ENCODE data around the gene RIN2. TPM values are rescaled to one million over a fixed set of nuclear protein-coding genes. Genes with fewer than 3 reads are reported as not detected.

The RIN2 gene
- total and polyA plus RNA-seq, 2 of the 13 experiments (the other 11 are each of a cell fraction or from before 2014, with no cell fraction given): 2.5 to 5.1 TPM

- no peak for TF ChIP-seq ZNF776 (CRISPR knock-in tag; IDR thresholded peaks at IDR 0.05)
- no peak for TF ChIP-seq ZFP36L2 (CRISPR knock-in tag; IDR thresholded peaks at IDR 0.05)
- no peak for TF ChIP-seq RBM22 (optimal IDR thresholded peaks at IDR 0.05; ENCODE audit: low read length)
- TF ChIP-seq, protein P1, sequence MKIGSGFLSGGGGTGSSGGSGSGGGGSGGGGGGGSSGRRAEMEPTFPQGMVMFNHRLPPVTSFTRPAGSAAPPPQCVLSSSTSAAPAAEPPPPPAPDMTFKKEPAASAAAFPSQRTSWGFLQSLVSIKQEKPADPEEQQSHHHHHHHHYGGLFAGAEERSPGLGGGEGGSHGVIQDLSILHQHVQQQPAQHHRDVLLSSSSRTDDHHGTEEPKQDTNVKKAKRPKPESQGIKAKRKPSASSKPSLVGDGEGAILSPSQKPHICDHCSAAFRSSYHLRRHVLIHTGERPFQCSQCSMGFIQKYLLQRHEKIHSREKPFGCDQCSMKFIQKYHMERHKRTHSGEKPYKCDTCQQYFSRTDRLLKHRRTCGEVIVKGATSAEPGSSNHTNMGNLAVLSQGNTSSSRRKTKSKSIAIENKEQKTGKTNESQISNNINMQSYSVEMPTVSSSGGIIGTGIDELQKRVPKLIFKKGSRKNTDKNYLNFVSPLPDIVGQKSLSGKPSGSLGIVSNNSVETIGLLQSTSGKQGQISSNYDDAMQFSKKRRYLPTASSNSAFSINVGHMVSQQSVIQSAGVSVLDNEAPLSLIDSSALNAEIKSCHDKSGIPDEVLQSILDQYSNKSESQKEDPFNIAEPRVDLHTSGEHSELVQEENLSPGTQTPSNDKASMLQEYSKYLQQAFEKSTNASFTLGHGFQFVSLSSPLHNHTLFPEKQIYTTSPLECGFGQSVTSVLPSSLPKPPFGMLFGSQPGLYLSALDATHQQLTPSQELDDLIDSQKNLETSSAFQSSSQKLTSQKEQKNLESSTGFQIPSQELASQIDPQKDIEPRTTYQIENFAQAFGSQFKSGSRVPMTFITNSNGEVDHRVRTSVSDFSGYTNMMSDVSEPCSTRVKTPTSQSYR (CRISPR knock-in tag; IDR thresholded peaks at IDR 0.05; ENCODE audit: borderline replicate concordance): peak; percentile 67; the same call in 1 of the 2 replicates
- TF ChIP-seq, protein P2, sequence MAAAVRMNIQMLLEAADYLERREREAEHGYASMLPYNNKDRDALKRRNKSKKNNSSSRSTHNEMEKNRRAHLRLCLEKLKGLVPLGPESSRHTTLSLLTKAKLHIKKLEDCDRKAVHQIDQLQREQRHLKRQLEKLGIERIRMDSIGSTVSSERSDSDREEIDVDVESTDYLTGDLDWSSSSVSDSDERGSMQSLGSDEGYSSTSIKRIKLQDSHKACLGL (CRISPR knock-in tag; IDR thresholded peaks at IDR 0.05): no peak
- TF ChIP-seq ZNF749 (CRISPR knock-in tag; IDR thresholded peaks at IDR 0.05; ENCODE audit: borderline replicate concordance): 0 out of 2 replicates have a peak, but pooled peaks have one; percentile 69
- 0 out of 2 replicates have a peak, but pooled peaks have one; percentile 14 for TF ChIP-seq GZF1 (CRISPR knock-in tag; IDR thresholded peaks at IDR 0.05)
- no peak for TF ChIP-seq MAFF (IDR thresholded peaks at IDR 0.05; ENCODE audit: low read depth, low read length)
- no peak; the same call in 1 of the 2 replicates for TF ChIP-seq HIVEP1 (CRISPR knock-in tag; IDR thresholded peaks at IDR 0.05)
- no peak for TF ChIP-seq GLMP (CRISPR knock-in tag; IDR thresholded peaks at IDR 0.05; ENCODE audit: borderline replicate concordance)
- TF ChIP-seq PAF1 (CRISPR knock-in tag; IDR thresholded peaks at IDR 0.05): no peak
- TF ChIP-seq MIER3 (CRISPR knock-in tag; IDR thresholded peaks at IDR 0.05; ENCODE audit: borderline replicate concordance): peak; percentile 40; the same call in 1 of the 2 replicates
- TF ChIP-seq, protein P3, sequence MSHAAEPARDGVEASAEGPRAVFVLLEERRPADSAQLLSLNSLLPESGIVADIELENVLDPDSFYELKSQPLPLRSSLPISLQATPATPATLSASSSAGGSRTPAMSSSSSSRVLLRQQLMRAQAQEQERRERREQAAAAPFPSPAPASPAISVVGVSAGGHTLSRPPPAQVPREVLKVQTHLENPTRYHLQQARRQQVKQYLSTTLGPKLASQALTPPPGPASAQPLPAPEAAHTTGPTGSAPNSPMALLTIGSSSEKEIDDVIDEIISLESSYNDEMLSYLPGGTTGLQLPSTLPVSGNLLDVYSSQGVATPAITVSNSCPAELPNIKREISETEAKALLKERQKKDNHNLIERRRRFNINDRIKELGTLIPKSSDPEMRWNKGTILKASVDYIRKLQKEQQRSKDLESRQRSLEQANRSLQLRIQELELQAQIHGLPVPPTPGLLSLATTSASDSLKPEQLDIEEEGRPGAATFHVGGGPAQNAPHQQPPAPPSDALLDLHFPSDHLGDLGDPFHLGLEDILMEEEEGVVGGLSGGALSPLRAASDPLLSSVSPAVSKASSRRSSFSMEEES (CRISPR knock-in tag; IDR thresholded peaks at IDR 0.05): no peak
- 0 out of 2 replicates have a peak, but pooled peaks have one; percentile 59 for TF ChIP-seq MTERF4 (CRISPR knock-in tag; IDR thresholded peaks at IDR 0.05)
- no peak for TF ChIP-seq MXI1 (IDR thresholded peaks at IDR 0.05; ENCODE audit: borderline replicate concordance, low read depth, low read length)
- peak; percentile 37; the same call in 1 of the 2 replicates for TF ChIP-seq RFXAP (CRISPR knock-in tag; IDR thresholded peaks at IDR 0.05; ENCODE audit: borderline replicate concordance)
- TF ChIP-seq IRF2 (CRISPR knock-in tag; IDR thresholded peaks at IDR 0.05): peak; percentile 19; the same call in 1 of the 2 replicates
- no peak for TF ChIP-seq ZC3H13 (CRISPR knock-in tag; IDR thresholded peaks at IDR 0.05)
- TF ChIP-seq, protein P4, sequence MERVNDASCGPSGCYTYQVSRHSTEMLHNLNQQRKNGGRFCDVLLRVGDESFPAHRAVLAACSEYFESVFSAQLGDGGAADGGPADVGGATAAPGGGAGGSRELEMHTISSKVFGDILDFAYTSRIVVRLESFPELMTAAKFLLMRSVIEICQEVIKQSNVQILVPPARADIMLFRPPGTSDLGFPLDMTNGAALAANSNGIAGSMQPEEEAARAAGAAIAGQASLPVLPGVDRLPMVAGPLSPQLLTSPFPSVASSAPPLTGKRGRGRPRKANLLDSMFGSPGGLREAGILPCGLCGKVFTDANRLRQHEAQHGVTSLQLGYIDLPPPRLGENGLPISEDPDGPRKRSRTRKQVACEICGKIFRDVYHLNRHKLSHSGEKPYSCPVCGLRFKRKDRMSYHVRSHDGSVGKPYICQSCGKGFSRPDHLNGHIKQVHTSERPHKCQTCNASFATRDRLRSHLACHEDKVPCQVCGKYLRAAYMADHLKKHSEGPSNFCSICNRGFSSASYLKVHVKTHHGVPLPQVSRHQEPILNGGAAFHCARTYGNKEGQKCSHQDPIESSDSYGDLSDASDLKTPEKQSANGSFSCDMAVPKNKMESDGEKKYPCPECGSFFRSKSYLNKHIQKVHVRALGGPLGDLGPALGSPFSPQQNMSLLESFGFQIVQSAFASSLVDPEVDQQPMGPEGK (CRISPR knock-in tag; IDR thresholded peaks at IDR 0.05): peak; percentile 90
- 0 out of 2 replicates have a peak, but pooled peaks have one; percentile 19 for TF ChIP-seq ZFP37 (CRISPR knock-in tag; IDR thresholded peaks at IDR 0.05; ENCODE audit: borderline replicate concordance)
These were observed 658 bp downstream of the RIN2 start (continued) for GRCh38 chr20:19758501-19759331.

Data from HepG2 (cell line).